Limb (tissue), 2 donors: Measurements from ENCODE around the gene ITSN1.
"Not testable (repeated sequence)": the region's sequence is repeated elsewhere in the genome, so short reads cannot be mapped to it uniquely, and the experiment has no call there.

Experiments used
- DNase-seq, 2 donors: peaks; one replicate each; pipeline ENCODE4 v3.0.0-alpha.2; 2016; ENCODE audit errors: extremely low spot score in 2 of 2

The ITSN1 gene

GRCh38 chr21:33859373-33860102, 217.2 kb downstream of the ITSN1 start:
- no peak for DNase-seq

- no peak for DNase-seq
Observed at GRCh38 chr21:33860332-33860879, 218.1 kb downstream of the ITSN1 start.

DNA sequence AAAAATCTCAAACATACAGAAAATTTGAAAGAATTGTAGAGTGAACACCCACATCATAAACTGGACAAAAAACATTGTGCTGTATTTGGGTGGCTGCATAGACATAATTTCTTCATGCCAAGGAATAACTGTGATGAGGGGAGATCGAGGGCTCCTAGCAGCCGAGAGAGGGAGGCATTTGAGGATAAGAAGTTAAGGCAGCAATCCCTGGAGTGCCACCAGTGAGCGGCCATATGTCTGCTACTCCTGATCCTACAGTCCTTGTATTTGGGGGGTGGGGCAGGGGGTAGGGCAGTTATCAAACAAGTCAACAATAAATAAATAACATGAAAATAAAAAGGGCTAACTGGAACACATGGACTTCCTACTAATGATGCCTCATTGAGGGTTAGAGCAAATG, 218.8 kb downstream of the ITSN1 start:
- no peak for DNase-seq

GRCh38 chr21:33863191-33863590, 220.9 kb downstream of the ITSN1 start:
- DNase-seq, result not testable (repeated sequence)

DNA sequence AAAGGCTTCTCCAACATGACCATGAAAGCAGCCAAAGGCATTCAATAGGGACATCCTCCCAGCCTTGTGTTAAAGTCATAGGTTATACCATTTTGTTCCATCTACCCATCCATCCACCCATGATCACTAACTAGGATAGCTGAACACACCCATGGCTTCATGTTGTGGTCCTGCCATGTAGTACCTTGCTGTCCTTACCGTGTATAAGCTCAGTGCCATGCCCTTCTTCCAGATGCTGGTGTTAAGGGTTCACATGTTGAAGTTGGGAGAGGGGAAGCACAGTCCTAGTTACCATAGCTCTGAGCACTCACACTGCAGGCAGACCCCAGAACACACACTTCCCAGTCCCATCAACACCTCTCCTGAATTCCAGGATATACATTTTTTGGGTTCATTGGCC, 221.8 kb downstream of the ITSN1 start:
- no peak for DNase-seq

DNA sequence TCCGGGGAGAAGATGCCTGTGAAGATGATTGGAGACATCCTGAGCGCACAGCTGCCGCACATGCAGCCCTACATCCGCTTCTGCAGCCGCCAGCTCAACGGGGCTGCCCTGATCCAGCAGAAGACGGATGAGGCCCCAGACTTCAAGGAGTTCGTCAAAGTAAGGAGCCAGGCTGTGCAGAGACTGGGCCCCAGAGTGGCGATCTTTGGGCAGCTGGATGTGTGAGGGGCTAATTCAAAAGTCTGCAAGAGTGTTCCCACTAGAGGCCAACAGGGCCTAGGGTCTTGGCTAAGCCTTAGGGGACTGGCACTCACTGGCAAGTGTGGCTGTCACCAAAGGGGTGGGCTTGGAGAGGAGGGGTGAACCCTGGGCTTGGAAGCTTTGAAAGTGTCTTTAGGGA, 222.9 kb downstream of the ITSN1 start:
- DNase-seq, result no peak

DNA sequence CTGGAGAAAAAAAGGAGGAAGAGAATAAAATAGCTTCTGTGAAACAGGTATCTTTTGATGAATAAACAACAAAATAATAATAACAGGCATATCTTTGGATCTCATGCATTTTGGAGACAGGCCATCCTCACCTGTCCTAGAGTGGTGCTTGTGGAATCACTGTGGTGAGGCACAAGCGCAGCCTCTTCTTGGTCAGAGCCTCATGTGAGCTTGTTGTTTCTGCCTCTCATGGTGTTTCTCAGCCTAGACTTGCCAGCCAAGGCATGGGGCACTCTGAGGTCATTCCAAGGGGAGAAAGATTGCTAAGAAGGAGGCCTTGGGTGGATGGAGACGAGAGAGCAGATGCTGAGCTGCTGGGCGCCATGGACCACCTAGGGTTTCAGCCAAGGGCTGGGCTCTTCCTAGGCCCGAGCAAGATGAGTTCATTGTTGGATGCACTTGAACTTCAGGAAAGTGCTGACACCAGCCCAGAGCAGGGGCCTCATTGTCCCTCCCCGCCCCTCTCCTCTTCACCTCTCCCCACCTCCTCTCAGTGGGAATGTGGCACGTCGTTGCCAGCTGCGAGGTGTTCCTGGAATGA, 223.8 kb downstream of the ITSN1 start:
- no peak for DNase-seq

- DNase-seq, result no peak
Observed at GRCh38 chr21:33866826-33867225, 224.5 kb downstream of the ITSN1 start.

DNA sequence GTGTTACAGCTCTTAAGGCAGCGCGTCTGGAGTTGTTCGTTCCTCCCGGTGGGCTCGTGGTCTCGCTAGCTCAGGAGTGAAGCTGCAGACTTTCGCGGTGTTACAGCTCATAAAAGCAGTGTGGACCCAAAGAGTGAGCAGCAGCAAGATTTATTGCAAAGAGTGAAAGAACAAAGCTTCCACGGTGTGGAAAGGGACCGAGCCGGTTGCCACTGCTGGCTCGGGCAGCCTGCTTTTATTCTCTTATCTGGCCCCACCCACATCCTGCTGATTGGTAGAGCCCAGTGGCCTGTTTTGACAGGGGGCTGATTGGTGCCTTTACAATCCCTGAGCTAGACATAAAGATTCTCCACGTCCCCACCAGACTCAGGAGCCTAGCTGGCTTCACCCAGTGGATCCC, 225.6 kb downstream of the ITSN1 start:
- DNase-seq, result not testable (repeated sequence)

DNA sequence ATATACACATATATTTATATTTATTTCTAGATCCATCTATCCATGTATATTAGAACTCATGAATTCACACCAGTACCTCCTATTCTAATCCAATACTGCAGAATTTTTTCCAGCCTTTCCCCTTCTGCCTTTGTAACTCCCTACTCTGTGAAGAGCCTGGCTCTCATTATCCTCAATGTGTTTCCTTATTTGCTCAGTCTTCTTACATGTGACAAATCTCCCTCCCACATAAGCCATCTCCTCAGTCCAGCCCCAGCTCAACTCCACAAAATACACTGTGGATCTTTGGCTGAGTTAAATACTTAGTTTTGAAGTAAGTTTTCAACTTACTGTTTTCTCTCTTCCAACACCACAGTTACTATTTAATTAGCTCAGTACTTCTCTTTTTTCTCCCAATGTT, 227.6 kb downstream of the ITSN1 start:
- no peak for DNase-seq

GRCh38 chr21:33870768-33871167, 228.5 kb downstream of the ITSN1 start:
- DNase-seq, result no peak

DNA sequence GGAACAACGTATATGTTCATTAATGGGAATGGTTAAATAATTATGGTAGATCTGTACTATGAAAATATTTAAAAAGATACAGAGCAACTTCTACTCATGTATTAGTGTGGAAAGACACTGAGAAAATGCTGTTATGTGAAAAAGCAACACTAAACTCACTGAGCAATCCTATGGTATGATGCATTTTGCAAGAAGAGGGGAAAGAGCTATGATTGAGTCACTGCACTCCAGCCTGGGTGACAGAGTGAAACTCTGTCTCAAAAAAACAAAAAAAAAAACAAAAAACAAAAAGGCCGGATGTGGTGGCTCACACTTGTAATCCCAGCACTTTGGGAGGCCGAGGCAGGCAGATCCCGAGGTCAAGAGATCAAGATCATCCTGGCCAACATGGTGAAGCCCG, 228.9 kb downstream of the ITSN1 start:
- DNase-seq, result no peak

DNA sequence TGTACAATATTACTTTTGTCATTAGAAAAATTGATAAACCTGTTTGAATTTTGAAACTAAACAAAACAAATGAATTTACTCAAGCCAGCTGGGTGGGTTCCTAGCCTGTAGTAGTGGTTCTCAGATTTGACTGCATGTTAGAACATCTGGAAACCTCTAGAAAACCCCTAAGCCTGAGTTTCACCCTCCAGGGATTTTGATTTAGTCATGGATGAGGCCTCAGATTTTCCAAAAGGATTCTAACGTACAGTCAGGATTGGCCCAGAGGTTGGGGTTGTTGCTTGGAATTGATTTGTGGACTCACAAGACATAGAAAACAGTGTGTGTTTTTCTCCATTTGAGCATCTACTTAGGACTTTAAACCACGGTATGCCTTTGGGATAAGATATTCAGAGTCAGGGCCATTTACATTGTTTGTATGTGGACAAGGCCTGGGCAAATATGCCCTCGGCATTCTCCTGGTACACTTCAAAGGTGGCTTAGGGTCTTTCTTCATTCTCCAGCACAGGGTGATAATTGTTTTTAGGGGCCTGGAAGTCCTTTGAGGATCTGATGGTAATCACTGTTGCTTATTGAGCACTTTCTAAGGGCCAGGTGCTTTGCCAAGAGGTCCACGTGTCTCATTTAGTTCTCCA, 230.7 kb downstream of the ITSN1 start:
- no peak for DNase-seq

GRCh38 chr21:33874161-33874560, 231.9 kb downstream of the ITSN1 start:
- DNase-seq, result no peak

- no peak for DNase-seq
Observed at GRCh38 chr21:33875026-33875695, 232.9 kb downstream of the ITSN1 start.

DNA sequence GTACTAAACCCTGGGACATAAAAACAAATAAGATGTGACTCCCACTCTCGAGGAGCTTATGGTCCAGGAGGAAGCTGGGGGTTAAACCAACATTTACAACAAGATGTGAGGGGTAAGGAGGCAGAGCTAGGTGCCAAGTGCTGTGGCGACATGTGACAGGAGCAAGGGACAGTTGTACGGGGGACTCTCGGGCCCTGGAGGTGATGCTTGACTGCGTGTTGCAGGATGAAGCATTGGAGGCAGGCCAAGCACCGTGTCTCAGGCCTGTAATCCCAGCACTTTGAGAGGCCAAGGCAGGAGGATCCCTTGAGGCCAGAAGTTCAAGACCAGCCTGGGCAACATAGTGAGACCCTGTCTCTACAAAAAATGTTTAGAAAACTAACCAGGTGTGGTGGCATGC, 236.5 kb downstream of the ITSN1 start:
- DNase-seq, result no peak

- DNase-seq, result no peak
Observed at GRCh38 chr21:33880626-33881025, 238.3 kb downstream of the ITSN1 start.

- no peak for DNase-seq
Observed at GRCh38 chr21:33881689-33882440, 239.6 kb downstream of the ITSN1 start.

GRCh38 chr21:33883118-33883517, 240.8 kb downstream of the ITSN1 start:
- DNase-seq, result peak in 1 of 2 donors; percentile 33

- DNase-seq, result peak in 1 of 2 donors; percentile 15
Observed at GRCh38 chr21:33884376-33885171, 242.3 kb downstream of the ITSN1 start.

DNA sequence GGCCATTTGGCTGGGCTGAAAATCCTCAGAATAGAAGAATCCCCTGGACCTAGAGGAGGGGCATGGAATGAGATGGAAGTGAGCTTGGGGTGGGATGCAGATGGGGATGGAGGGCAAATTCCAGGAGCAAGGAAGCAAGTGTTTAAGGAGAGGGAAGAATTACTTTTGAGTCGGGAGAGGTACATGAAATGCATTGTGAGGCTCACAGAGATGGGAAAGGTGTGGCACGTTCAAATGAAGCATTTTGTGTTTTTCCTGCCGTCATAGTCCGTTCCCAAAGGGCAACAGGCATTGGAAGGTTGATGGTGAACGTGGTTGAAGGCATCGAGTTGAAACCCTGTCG, 242.8 kb downstream of the ITSN1 start:
- no peak for DNase-seq
